Astrocyte of the cerebellum (primary cell): ENCODE results near the gene CASKIN2.

Experiments used
- DNase-seq: peaks from one replicate; pipeline ENCODE4 v3.0.0-alpha.2; 2011; ENCODE audit warnings: low read depth
- H3K4me3 ChIP-seq: 2 replicates; pipeline ENCODE4 v1.5.1; 2011; ENCODE audit warnings: mild to moderate bottlenecking, low read depth, low read length, moderate library complexity
- CTCF ChIP-seq: IDR thresholded peaks from 2 replicates; pipeline ENCODE4 v1.5.1; 2012; ENCODE audit warnings: low read length, low read depth, moderate library complexity, mild to moderate bottlenecking; ENCODE audit errors: missing control alignments
- in situ Hi-C: cut with HindIII; loops from 2 replicates; pipeline ENCODE4 v1.10.0; 2017; ENCODE audit warnings: low sequenced_read_pairs

Gene CASKIN2

DNA sequence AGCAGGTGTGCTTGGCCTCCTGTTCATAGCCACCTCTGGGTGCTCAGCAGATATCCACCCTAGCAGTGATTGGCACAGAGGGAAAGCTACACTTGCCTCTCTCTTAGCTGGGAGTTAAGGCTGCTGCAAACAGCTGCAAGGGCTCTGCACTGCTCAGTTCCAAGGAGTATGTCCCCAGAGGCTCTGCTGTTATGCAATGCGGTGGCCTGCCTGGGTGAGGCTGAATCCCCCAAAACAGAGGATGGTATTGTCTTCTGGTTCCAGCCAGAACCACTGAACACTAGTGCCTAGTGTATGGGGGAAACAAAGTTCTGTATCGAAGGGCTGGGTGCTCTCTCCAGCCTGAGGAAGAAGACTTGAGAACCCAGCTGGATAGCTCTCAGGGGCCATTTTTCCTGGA lies 42.1 kb downstream of the CASKIN2 start:
- no peak overlapping the region for H3K4me3 ChIP-seq
- in situ Hi-C loops, result no loop called here
- no peak for DNase-seq
- TF ChIP-seq CTCF, result no peak

GRCh38 chr17:75472119-75472518 lies 43.2 kb downstream of the CASKIN2 start:
- no peak for DNase-seq
- TF ChIP-seq CTCF, result no peak
- in situ Hi-C loops, result no loop called here
- H3K4me3 ChIP-seq, result no peak overlapping the region

DNA sequence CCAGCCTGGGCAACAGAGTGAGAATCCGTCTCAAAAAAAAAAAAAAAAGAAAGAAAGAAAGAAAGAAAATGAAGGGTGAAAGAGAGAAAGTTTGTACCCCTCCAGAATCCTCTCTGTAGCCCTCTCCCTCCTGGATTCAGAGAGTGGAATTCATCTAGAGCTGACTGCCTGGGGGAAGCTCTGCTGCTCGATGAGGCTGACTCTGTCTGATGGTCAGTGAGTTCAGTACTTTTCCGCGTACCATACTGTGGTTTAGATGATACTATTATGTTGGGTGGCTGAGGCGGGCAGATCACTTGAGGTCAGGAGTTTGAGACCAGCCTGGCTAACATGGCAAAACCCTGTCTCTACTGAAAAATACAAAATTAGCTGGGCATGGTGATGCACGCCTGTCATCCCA lies 44.1 kb downstream of the CASKIN2 start:
- in situ Hi-C loops, result no loop called here
- H3K4me3 ChIP-seq, result no peak overlapping the region
- TF ChIP-seq CTCF, result no peak
- DNase-seq, result no peak

DNA sequence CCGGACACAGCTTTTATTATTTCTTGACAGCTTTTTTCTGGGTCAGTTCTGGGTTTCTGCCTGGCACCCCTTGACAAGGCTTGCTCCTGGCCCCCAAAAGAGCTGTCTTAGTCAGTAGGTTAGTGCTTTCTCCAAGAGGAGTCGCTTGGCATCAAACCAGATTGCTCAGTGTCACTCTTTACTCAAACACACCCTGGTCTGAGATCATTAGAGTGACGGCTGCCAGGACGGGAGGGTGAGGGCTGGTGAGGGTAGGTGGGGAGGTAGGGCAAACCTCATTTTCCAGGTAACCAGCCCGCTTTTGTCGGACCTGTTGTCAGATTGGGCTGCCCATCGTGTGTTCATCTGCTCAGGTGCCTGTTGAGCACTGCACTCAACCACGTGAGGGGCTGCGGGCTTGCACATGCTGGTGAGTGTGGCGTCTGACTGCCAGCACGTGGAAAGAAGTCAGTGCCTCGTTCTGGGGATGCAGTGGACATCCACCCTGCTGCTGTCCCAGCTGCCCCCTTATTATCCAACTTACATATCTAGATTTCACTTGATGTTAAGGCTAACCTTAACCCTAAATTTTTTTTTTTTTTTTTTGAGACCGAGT lies 46.5 kb downstream of the CASKIN2 start:
- no peak for DNase-seq
- H3K4me3 ChIP-seq, result no peak overlapping the region
- no peak for TF ChIP-seq CTCF
- in situ Hi-C loops, result no loop called here

- H3K4me3 ChIP-seq, result no peak overlapping the region
- in situ Hi-C loops, result no loop called here
- no peak for TF ChIP-seq CTCF
- no peak for DNase-seq
Measured at GRCh38 chr17:75468291-75468754, 47.0 kb downstream of the CASKIN2 start.

DNA sequence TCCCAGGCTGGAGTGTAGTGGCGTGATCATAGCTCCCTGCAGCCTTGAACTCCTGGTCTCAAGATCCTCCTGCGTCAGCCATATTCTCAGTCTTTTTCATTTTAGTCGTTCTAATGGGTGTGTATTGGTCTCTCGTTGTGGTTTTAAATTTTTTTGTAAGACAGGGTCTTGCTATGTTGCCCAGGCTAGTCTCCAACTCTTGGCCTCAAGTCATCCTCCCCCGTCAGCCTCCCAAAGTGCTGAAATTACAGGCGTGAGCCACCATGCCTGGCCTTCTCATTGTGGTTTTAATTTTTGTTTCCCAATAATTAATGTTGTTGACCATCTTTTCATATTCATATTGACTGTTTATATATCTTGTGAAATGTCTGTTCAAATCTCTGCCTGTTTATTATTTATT lies 50.3 kb downstream of the CASKIN2 start:
- no peak for DNase-seq
- in situ Hi-C loops, result no loop called here
- TF ChIP-seq CTCF, result no peak
- no peak overlapping the region for H3K4me3 ChIP-seq

DNA sequence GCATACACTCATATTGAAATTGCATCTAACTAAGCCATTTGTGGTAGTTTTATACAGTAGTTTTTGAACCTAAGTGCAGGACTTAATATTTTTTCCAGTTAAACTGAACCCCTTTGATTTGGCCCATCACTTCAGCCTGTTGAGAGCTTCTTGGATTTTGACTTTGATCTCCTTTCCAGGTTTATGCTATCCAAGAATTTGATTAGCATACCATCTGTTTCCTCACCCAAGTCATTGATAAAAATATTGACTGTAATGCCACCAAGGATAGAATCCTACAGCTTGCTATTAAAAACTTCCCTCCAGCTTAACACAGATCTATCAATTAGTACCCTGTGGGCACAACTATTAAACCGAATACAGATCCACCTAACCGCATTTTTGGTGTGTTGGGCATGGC lies 51.7 kb downstream of the CASKIN2 start:
- no peak for DNase-seq
- no peak for TF ChIP-seq CTCF
- no peak overlapping the region for H3K4me3 ChIP-seq
- in situ Hi-C loops, result no loop called here
